ENCODE data around the gene GRIA1. TPM values are rescaled to one million over a fixed set of nuclear protein-coding genes. Genes with fewer than 3 reads are reported as not detected.

Gene GRIA1
- total RNA-seq, 1 experiment from 2014 or later: 0.81 TPM

GRCh38 chr5:153802050-153802821 is 311.8 kb downstream of the GRIA1 start (continued):
- TF ChIP-seq PRRX2 (CRISPR knock-in tag; IDR thresholded peaks at IDR 0.05): no peak
- no peak for TF ChIP-seq ATF1 (CRISPR knock-in tag; IDR thresholded peaks at IDR 0.05)
- no peak for TF ChIP-seq EMX1 (CRISPR knock-in tag; IDR thresholded peaks at IDR 0.05)
- TF ChIP-seq FOXP1 (CRISPR knock-in tag; IDR thresholded peaks at IDR 0.05; ENCODE audit: borderline replicate concordance): no peak

GRCh38 chr5:153807801-153808200 is 317.3 kb downstream of the GRIA1 start:
- no peaks in the 10 kb centered on the region for H3K27me3 Mint-ChIP-seq (ENCODE audit: low read depth)
- ChIA-PET CTCF (interaction anchor here (1.0 to 1.7 kb wide), 2 partner anchors 157 kb away, joined by 3 to 4 read pairs; no protein-coding TSS in a partner anchor), POLR2A (no interaction called here)
- H3K9me3 Mint-ChIP-seq: peaks cover 12% of the 10 kb centered on the region
- H3K36me3 Mint-ChIP-seq: no peaks in the 10 kb centered on the region
- no peaks in the 10 kb centered on the region for H3K4me1 Mint-ChIP-seq
- H3K27ac Mint-ChIP-seq: no peak overlapping the region
- ATAC-seq (no peak), DNase-seq (ENCODE audit: low spot score) (no peak)
- no peak overlapping the region for H3K4me3 Mint-ChIP-seq
- TF ChIP-seq ATF3 (CRISPR knock-in tag; conservative IDR thresholded peaks at IDR 0.05) (no peak), ZNF423 (CRISPR knock-in tag; IDR thresholded peaks at IDR 0.05) (no peak), TP53 (CRISPR knock-in tag; IDR thresholded peaks at IDR 0.05) (no peak), SOX15 (CRISPR knock-in tag; IDR thresholded peaks at IDR 0.05) (no peak), ZNF138 (CRISPR knock-in tag; conservative IDR thresholded peaks at IDR 0.05) (no peak), SMAD3 (CRISPR knock-in tag; IDR thresholded peaks at IDR 0.05; ENCODE audit: borderline replicate concordance) (no peak), NR3C1 (CRISPR knock-in tag; conservative IDR thresholded peaks at IDR 0.05; ENCODE audit: low read depth) (no peak), HMGA2 (CRISPR knock-in tag; IDR thresholded peaks at IDR 0.05) (no peak), ARID4B (CRISPR knock-in tag; IDR thresholded peaks at IDR 0.05; ENCODE audit: borderline replicate concordance) (no peak), ESRRA (CRISPR knock-in tag; IDR thresholded peaks at IDR 0.05; ENCODE audit: borderline replicate concordance) (no peak), GTF2I (CRISPR knock-in tag; conservative IDR thresholded peaks at IDR 0.05) (no peak), MYBL2 (CRISPR knock-in tag; IDR thresholded peaks at IDR 0.05) (no peak), GRHL2 (CRISPR knock-in tag; IDR thresholded peaks at IDR 0.05; ENCODE audit: insufficient replicate concordance, severe bottlenecking) (no peak), ZNF281 (CRISPR knock-in tag; IDR thresholded peaks at IDR 0.05) (no peak), TEAD4 (CRISPR knock-in tag; IDR thresholded peaks at IDR 0.05) (no peak), CREB1 (CRISPR knock-in tag; IDR thresholded peaks at IDR 0.05) (no peak), SMAD4 (CRISPR knock-in tag; IDR thresholded peaks at IDR 0.05) (no peak)
- TF ChIP-seq, protein P1, sequence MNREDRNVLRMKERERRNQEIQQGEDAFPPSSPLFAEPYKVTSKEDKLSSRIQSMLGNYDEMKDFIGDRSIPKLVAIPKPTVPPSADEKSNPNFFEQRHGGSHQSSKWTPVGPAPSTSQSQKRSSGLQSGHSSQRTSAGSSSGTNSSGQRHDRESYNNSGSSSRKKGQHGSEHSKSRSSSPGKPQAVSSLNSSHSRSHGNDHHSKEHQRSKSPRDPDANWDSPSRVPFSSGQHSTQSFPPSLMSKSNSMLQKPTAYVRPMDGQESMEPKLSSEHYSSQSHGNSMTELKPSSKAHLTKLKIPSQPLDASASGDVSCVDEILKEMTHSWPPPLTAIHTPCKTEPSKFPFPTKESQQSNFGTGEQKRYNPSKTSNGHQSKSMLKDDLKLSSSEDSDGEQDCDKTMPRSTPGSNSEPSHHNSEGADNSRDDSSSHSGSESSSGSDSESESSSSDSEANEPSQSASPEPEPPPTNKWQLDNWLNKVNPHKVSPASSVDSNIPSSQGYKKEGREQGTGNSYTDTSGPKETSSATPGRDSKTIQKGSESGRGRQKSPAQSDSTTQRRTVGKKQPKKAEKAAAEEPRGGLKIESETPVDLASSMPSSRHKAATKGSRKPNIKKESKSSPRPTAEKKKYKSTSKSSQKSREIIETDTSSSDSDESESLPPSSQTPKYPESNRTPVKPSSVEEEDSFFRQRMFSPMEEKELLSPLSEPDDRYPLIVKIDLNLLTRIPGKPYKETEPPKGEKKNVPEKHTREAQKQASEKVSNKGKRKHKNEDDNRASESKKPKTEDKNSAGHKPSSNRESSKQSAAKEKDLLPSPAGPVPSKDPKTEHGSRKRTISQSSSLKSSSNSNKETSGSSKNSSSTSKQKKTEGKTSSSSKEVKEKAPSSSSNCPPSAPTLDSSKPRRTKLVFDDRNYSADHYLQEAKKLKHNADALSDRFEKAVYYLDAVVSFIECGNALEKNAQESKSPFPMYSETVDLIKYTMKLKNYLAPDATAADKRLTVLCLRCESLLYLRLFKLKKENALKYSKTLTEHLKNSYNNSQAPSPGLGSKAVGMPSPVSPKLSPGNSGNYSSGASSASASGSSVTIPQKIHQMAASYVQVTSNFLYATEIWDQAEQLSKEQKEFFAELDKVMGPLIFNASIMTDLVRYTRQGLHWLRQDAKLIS (CRISPR knock-in tag; IDR thresholded peaks at IDR 0.05; ENCODE audit: borderline replicate concordance): no peak
- TF ChIP-seq, protein P2, sequence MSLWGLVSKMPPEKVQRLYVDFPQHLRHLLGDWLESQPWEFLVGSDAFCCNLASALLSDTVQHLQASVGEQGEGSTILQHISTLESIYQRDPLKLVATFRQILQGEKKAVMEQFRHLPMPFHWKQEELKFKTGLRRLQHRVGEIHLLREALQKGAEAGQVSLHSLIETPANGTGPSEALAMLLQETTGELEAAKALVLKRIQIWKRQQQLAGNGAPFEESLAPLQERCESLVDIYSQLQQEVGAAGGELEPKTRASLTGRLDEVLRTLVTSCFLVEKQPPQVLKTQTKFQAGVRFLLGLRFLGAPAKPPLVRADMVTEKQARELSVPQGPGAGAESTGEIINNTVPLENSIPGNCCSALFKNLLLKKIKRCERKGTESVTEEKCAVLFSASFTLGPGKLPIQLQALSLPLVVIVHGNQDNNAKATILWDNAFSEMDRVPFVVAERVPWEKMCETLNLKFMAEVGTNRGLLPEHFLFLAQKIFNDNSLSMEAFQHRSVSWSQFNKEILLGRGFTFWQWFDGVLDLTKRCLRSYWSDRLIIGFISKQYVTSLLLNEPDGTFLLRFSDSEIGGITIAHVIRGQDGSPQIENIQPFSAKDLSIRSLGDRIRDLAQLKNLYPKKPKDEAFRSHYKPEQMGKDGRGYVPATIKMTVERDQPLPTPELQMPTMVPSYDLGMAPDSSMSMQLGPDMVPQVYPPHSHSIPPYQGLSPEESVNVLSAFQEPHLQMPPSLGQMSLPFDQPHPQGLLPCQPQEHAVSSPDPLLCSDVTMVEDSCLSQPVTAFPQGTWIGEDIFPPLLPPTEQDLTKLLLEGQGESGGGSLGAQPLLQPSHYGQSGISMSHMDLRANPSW (CRISPR knock-in tag; conservative IDR thresholded peaks at IDR 0.05; ENCODE audit: low read depth): no peak

Data from WTC11 (cell line).